Effector CD4-positive, alpha-beta T cell (primary cell): ENCODE data around the gene ITFG1.
"Not testable (repeated sequence)": the region's sequence is repeated elsewhere in the genome, so short reads cannot be mapped to it uniquely, and the experiment has no call there.

Experiments
- DNase-seq: peaks from one replicate; pipeline ENCODE4 v3.0.0-alpha.2; 2020

Gene ITFG1

DNA sequence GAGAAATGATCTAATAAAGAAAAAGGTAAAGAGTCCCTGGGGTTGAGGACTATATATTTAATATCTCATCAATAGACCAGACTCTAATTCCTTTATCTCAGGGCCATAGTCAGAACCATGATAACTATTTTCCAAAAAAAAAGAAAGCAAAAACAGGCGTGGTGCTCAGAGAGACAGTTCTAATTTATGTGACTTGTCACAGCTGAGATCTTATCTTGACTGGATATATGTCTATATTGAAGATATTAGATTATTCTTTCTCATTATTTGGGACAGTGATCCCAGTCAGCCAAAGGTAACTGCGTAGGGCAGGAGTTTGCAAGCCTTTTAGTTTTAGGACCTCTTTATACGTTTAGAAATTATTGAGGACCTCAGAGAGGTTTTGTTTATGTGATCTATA lies 52.4 kb downstream of the ITFG1 start:
- no peak for DNase-seq

DNA sequence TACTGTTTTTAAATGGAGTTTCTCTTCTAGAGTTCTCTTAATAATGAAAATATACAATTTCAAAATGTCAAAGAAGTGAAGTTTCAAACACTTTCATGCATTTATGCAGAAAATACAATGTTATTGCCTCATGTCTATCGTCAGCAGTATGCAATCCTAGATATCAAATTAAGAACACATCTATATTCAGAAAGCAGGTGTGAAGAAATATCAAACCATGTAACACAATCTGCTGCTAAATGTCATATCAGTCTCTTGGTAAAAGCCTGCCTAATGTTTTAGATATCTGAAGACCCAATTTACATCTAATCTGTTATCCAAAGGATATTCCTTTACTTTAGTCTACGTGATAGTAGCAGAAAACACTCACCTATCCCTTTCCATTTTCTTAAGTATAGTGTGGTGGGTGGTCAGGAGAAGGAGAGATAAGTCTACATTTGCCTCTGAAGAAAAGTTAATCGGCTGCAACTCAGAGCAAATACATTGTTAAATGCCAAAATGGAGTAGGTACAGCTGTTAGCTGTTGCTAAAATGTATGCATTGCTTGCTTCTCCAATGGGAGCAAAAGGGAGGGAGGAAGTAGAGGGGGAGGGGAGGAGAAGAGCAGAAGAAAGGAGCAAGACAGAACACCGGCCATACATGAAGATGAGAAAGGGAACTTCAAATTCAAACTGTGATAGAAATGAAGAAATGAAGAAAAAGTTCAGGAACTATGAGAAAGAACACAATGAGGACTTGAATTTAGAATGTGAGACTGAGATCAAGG lies 64.9 kb downstream of the ITFG1 start:
- no peak for DNase-seq

DNA sequence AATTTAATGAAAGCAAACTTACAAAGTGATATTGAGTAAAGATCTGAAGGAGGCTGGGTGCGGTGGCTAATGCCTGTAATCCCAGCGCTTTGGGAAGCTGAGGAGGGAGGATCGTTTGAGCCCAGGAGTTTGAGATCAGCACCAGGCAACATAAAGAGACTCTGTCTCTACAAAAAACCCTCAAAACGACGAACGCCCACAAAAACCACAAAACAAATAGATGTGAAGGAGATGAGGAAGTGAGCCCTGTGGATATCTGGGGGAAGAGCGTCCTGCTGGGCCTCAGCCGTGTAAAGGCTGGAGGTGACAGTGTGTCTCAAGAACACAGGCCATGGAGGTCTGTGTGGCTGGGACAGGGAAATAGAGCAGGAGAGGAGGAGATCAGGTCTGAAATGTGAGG lies 68.8 kb downstream of the ITFG1 start:
- no peak for DNase-seq

DNA sequence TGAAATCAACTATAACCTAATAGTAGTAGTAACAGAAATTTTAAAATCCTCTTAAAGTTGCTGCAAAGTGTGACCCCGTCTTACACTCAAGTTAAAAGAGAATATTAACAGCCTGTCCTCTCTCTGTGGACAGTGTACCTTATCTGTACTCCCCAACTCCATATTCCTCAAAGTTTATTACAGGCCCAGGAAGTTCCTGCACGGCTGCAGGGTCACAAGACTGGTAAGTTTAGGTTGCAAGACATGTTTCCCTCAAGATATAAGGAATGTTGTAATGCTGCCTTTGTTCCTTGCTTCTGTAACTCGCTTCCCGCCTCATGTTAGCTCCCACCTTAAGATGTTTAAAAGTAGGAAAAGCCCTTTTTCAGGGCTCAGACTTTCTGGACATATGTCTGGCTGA lies 72.2 kb downstream of the ITFG1 start:
- DNase-seq = no peak

DNA sequence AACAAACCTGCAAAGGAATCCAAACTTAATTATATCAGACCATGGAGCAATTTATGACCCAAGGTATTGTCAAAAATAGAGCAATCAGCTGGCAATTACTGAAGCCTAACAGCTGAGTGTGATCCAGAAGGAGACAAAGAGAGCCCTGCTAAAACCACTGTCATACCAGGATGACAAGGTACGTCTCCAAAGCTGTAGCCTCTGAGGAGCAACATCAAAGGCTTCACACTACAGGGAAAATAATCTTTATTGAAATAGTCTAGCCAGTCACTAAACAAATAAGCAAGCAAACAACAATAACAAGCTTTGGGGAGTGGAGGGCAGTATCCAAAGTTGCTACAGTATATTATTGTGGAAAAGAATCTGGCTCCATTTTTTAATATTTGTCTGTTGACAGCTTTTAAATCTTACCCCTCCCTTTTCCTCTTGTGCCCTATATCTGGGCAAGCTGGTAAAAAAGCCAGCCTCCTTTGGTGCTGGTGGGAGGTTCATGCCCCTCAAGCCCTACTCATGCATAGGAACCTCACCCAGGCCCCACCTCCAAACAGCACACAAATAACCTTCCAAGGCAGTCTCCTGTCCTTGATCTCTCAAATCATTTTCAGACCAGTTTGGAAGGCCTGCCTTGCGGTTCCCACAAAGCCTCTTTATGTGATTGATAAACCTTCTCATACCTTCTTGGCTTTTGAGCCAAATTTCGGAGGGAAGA lies 73.7 kb downstream of the ITFG1 start:
- no peak for DNase-seq

DNA sequence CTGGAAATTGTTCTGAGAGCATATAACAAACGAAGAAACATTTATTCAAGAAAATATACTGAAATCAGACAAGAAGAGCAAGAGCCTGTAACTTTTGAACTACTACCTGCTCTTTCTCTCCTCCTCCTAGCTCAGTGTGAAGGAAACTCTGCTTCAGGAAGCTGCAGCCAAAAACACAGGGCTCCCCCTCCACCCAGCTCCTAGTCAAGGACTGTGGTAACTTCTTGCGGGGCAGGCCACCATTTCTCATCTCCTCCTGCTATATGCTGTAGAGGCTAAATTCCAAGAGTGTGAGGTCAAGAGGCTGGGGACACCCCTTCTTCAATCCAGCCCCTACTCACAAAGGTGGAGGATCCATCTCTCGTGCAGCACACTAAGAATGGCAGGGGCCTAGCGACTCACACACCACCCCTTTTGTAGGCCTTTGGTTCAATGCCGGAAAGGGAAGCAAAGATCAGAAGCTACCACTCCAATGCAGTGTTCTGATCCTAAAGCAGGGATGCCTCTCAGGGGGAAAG lies 74.6 kb downstream of the ITFG1 start:
- DNase-seq = no peak

DNA sequence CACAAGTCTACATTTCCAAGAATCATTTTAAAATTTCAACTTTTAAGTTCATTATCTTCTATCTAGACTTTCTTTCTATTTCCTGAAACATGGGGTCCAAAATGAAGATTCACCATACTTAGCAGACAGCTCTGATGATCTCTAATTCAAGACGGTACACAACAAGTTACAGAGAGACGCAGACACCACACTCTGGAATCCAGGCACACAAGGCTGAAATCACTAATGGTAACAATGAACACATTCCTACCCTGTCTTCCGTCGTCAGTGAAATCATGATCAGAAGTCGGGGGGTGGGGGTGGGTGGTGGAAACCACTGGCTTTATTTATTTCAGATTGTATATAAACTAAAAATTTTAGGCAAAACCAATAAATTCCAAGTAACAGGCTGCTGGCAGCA lies 78.5 kb downstream of the ITFG1 start:
- no peak for DNase-seq

DNA sequence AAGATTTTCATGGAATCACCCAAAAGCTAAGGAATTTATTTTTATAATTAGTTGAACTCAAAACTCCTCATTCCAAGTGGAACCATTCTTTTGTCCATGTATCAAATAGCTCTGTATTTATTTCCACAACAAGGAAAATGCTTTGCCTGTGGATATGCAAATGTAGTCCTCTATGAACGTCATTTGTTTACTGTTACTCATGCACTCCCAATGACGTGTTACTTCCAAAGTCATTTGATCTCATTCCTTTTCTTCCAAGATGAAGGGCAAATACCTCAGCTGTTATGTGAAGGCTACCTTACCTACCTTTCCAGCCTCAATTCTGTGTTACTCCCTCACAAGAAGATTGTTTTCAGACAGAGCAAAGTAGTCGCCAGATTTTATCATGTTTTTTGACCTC lies 83.7 kb downstream of the ITFG1 start:
- DNase-seq = no peak

DNA sequence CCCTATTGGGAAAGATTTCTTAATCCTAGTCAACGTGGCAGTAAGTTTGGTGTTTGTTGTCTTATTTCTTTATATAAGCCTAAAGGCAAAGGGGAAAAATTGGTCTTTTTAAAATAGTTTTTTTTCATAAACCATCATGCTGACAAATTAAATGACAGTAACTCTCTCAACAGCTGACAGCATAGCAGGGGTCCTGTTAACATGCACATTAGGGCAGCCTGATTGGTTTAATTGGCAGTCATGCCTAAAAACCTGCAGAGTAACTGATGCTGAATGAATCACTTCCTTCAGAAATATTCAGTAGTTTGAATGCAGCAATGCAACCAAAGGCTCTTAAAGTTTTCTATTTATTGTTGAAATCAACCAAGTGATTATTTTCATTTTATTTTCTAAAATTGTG lies 85.4 kb downstream of the ITFG1 start:
- no peak for DNase-seq

DNA sequence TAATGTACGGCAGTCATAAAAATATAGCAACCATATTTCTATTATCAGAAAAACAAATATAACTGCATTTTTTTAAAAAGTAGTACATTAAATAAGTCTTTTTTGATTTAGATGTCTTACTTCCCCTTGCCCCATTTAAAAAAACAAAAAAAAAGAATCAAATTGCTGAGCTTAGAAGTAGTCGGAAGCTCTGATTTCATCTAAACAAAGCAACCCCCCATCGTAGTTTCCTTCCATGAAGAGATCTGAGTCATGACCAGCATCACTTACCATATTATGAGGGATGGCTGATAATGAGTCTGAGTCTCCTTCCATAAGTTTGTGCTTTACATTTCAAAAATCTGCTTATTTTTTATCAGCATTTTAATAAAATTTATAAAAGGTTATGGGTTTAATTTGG lies 86.2 kb downstream of the ITFG1 start:
- DNase-seq = no peak

DNA sequence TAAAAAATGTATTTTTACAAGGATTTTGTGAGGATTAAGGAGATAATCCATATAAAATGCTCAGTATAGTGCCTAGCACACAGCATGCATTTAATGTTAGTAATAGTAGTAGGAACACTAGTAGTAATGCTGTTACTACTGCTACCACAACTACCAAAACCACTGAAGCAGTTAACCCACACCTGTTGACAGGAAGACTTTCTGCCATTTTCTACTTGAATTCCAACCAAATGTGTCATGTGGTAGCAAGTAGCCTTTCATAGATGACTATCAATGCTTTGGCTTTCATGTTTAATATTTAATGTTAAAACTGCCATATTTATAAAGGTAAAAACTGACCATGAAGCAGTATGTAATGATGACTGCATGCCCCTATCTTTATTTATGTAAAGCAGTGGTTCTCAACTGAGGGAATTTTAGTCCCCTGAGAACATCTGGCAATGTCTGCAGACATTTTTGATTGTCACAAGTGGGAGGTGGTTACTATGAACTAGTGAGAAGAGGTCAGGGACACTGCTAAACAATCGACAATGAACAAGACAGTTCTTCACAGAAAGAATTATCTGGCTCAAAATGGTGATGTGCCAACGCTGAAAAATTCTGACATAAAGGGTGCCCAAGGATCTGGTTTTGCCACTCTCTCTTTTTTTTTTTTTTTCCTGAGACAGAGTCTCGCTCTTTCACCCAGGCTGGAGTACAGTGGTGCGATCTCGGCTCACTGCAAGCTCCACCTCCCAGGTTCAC lies 89.4 kb downstream of the ITFG1 start:
- DNase-seq = no peak

DNA sequence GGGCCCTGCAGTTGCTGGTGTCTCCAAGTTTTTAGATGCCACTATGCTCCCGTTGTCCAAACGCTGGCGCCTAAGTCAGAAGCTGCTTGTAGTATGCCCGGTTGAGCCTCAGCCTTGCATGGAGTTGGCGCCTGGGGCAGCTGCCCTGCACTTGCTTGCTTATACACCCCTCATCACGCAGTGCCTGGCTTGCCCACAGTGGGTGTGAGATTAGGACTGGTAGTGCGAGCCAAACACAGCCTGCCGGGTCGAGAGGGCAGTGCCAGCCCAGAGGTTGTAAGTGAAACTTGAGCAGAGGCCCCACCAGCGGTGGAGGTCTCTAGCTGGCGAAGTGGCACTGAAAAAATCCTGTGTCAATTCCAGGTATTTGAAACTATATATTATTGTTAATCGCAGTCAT lies 90.3 kb downstream of the ITFG1 start:
- no peak for DNase-seq

DNA sequence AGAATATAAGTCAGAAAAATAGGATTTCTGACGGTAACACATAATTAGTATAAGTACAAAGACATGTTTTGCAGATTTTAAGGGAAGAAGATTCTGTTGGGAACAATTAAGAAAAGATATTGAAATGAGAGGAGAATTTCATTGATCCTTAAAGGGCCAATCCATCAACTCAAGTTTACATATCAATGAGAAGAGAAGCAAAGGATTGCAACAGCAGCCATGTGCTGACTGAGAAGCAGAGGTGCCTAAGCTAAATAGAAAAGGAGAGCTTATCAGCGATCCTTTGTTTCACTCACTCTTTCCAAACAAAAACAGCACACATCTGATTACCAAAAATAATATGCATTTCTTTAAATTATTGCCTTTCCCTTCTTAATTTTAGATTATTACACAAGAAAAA lies 94.6 kb downstream of the ITFG1 start:
- DNase-seq = no peak

DNA sequence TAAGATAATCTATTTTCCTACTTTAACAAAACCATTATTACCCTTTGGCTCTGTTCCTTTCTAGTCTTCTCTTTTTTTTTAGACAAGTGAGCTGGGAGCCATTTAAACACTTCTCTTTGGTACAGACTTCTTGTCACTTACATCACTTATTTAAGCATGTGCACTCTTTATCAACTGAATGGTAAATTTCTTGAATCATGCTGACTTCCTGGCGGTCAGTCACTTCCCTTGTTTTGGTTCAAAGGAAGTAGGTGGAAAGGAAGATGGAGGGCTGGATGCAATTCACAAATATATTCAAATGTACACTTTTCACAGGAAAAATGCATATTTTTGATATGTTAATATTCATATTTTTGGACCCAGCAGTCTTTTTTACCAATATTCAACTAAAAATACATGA lies 97.1 kb downstream of the ITFG1 start:
- no peak for DNase-seq

DNA sequence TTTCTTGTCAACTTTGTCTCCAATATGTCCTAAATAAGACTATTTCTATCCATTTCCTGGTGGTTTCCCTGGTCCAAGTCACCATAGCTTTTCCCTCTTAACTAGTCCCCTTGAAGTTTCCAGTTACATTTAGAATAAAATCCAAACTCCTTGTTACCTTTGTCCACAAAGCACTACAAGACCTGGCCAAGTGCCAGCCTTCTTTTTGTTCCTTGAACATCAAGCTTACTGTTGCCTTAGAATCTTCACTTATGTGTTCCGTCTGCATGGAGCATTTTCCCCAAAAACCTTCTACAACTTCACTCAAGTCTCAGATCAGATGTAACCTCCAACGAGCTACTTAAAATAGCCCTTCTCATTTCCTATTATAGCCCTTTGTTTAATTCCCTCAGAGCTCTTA lies 101.4 kb downstream of the ITFG1 start:
- DNase-seq = no peak

DNA sequence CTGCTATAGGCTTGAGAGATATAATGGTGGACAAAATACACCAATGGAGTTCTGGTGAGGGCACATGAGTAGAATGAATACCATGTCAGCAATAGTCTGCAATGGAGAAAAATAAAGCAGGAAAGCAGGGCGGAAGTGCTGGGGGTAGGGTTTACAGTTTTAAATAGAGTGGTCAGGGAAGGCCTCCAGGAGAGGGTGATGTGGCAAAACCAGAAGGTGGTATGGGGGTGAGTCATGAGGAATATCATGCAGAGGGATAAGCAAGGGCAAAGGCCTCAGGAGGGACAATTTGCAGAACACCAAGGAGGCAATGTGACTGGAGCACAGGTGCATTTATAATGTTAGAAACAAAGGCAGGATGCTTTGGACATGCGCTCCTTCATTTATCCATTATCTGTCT lies 102.0 kb downstream of the ITFG1 start:
- no peak for DNase-seq

DNA sequence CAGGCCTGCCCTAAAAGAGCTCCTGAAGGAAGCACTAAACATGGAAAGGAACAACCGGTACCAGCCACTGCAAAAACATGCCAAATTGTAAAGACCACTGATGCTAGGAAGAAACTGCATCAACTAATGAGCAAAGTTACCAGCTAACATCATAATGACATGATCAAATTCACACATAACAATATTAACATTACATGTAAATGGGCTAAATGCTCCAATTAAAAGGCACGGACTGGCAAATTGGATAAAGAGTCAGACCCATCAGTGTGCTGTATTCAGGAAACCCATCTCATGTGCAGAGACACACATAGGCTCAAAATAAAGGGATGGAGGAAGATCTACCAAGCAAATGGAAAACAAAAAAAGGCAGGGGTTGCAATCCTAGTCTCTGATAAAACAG lies 111.8 kb downstream of the ITFG1 start:
- not testable (repeated sequence) for DNase-seq

DNA sequence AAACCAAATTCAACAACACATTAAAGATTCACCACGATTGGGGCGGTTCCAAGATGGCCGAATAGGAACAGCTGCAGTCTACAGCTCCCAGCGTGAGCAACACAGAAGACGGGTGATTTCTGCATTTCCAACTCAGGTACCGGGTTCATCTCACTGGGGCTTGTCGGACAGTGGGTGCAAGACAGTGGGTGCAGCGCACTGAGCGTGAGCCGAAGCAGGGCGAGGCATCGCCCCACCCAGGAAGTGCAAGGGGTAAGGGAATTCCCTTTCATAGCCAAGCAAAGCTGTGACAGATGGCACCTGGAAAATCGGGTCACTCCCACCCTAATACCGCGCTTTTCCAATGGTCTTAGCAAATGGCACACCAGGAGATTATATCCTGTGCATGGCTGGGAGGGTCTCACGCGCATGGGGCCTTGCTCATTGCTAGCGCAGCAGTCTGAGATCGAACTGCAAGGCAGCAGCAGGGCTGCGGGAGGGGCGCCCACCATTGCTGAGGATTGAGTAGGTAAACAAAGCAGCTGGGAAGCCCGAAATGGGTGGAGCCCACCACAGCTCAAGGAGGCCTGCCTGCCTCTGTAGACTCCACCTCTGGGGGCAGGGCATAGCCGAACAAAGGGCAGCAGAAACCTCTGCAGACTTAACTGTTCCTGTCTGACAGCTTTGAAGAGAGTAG lies 113.7 kb downstream of the ITFG1 start:
- DNase-seq = not testable (repeated sequence)

DNA sequence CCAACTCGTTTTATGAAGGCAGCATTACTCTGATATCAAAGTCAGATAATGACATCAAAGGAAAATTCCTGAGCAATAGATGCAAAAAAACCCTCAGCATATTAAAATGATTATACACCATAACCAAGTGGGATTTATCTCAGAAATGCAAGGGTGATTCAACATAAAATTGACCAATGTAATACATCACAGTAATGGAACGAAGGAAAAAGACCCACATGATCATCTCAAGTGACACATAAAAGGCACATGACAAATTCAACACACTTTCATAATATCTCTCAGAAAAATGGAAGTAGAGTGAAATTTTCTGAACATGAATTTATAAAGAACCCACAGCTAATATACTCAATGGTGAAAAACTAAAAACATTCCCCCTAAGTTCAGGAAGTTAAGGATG lies 118.8 kb downstream of the ITFG1 start:
- no peak for DNase-seq

DNA sequence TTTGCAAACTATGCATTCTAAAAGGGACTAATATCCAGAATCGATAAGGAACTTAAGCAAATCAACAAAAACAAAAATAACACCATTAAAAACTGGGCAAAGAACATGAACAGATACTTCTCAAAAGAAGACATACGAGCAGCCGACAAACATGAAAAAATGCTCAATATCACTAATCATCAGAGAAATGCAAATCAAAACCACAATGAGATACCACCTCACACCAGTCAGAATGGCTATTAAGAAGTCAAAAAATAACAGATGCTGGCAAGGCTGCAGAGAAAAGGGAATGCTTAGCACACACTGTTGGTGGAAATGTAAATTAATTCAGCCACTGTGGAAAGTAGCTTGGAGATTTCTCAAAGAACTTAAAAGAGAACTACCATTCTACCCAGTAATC lies 130.3 kb downstream of the ITFG1 start:
- not testable (repeated sequence) for DNase-seq

DNA sequence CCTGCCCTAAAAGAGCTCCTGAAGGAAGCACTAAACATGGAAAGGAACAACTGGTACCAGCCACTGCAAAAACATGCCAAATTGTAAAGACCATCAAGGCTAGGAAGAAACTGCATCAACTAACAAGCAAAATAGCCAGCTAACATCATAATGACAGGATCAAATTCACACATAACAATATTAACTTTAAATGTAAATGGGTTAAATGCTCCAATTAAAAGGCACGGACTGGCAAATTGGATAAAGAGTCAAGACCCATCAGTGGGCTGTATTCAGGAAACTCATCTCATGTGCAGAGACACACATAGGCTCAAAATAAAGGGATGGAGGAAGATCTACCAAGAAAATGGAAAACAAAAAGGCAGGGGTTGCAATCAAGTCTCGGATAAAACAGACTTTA lies 136.6 kb downstream of the ITFG1 start:
- DNase-seq = not testable (repeated sequence)

DNA sequence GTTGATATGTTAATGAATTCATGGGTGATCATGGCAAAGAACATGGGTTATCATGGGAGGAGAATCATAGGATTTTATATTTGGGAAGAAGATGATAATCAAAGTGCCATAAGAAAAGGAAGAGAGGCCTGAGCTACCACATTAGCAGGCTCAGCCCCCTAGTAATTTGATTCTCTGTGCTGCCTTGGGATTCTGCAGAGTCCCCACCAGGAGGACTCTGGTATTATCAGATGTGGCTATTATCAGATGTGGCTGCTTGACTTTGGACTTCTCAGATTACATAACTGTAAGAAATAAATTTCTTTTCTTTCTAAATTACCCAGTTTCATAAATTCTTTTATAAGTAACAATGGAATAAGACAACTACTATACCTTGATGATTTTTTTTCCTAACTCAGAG lies 137.6 kb downstream of the ITFG1 start:
- DNase-seq = no peak
